SK-N-SH treated with all-trans-retinoic acid at 6 μM for 48 hours (cell line): ENCODE data around the gene AOPEP.

Source experiments
- ATAC-seq: fragments of 200-7000 bp; cut with Tn5 transposase; 3 replicates; pipeline ENCODE4 v1.9.1; 2020; ENCODE audit warnings: mild to moderate bottlenecking, moderate library complexity
- ARNTL ChIP-seq: fragments of 450-650 bp; formaldehyde crosslinking; IDR thresholded peaks from 2 replicates; pipeline ENCODE4 v1.5.0; 2020; ENCODE audit warnings: low read depth, mild to moderate bottlenecking, moderate library complexity, borderline replicate concordance
- BACH2 ChIP-seq: fragments of 250-450 bp; sonication (Bioruptor Pico); IDR thresholded peaks from 2 replicates; pipeline ENCODE4 v1.9.0; 2021; ENCODE audit warnings: mild to moderate bottlenecking, borderline replicate concordance
- CREB5 ChIP-seq: fragments of 250-450 bp; sonication (Bioruptor Pico); IDR thresholded peaks from 2 replicates; pipeline ENCODE4 v1.5.1; 2020; ENCODE audit warnings: low read depth, mild to moderate bottlenecking, moderate library complexity
- CSDC2 ChIP-seq: fragments of 250-450 bp; sonication (Bioruptor Pico); IDR thresholded peaks from 2 replicates; pipeline ENCODE4 v1.5.0; 2020; ENCODE audit warnings: mild to moderate bottlenecking, moderate library complexity
- CSRNP3 ChIP-seq: fragments of 250-450 bp; sonication (Bioruptor Pico); IDR thresholded peaks from 2 replicates; pipeline ENCODE4 v1.5.1; 2021; ENCODE audit warnings: mild to moderate bottlenecking, moderate library complexity
- ESRRG ChIP-seq: fragments of 250-450 bp; sonication (Bioruptor Pico); IDR thresholded peaks from 2 replicates; pipeline ENCODE4 v1.6.1; 2021; ENCODE audit warnings: mild to moderate bottlenecking
- GLIS3 ChIP-seq: fragments of 250-450 bp; sonication (Bioruptor Pico); IDR thresholded peaks from 2 replicates; pipeline ENCODE4 v1.5.0; 2020; ENCODE audit warnings: mild to moderate bottlenecking, moderate library complexity
- OSR1 ChIP-seq: fragments of 250-450 bp; sonication (Bioruptor Pico); IDR thresholded peaks from 2 replicates; pipeline ENCODE4 v1.8.0; 2022; ENCODE audit warnings: moderate library complexity, mild to moderate bottlenecking, inconsistent platforms
- POU6F1 ChIP-seq: fragments of 250-450 bp; sonication (Bioruptor Pico); IDR thresholded peaks from 2 replicates; pipeline ENCODE4 v1.8.0; 2021; ENCODE audit warnings: low read depth, mild to moderate bottlenecking, moderate library complexity, borderline replicate concordance
- PPARA ChIP-seq: fragments of 250-450 bp; sonication (Bioruptor Pico); IDR thresholded peaks from 2 replicates; pipeline ENCODE4 v1.5.0; 2020; ENCODE audit warnings: mild to moderate bottlenecking, borderline replicate concordance
- RARB ChIP-seq: fragments of 250-450 bp; sonication (Bioruptor Pico); IDR thresholded peaks from 2 replicates; pipeline ENCODE4 v1.8.0; 2021; ENCODE audit warnings: mild to moderate bottlenecking, moderate library complexity
- TCF4 ChIP-seq: fragments of 250-450 bp; sonication (Bioruptor Pico); IDR thresholded peaks from 2 replicates; pipeline ENCODE4 v1.8.0; 2021; ENCODE audit warnings: mild to moderate bottlenecking, moderate library complexity, borderline replicate concordance
- TOX ChIP-seq: fragments of 250-450 bp; sonication (Bioruptor Pico); IDR thresholded peaks from 2 replicates; pipeline ENCODE4 v1.8.0; 2021; ENCODE audit warnings: mild to moderate bottlenecking, moderate library complexity, borderline replicate concordance
- TSHZ2 ChIP-seq: fragments of 250-450 bp; sonication (Bioruptor Pico); IDR thresholded peaks from 2 replicates; pipeline ENCODE4 v1.5.0; 2020; ENCODE audit warnings: mild to moderate bottlenecking, moderate library complexity
- ZC3H10 ChIP-seq: fragments of 250-450 bp; sonication (Bioruptor Pico); IDR thresholded peaks from 2 replicates; pipeline ENCODE4 v1.5.1; 2021; ENCODE audit warnings: mild to moderate bottlenecking, moderate library complexity
- ZFP3 ChIP-seq: fragments of 250-450 bp; sonication (Bioruptor Pico); IDR thresholded peaks from 2 replicates; pipeline ENCODE4 v1.5.0; 2020; ENCODE audit warnings: mild to moderate bottlenecking, moderate library complexity
- ZFP30 ChIP-seq: fragments of 450-650 bp; formaldehyde crosslinking; IDR thresholded peaks from 2 replicates; pipeline ENCODE4 v1.5.0; 2022; ENCODE audit warnings: mild to moderate bottlenecking, moderate library complexity
- ZNF565 ChIP-seq: fragments of 450-650 bp; formaldehyde crosslinking; conservative IDR thresholded peaks from 2 replicates; pipeline ENCODE4 v1.5.0; 2020; ENCODE audit warnings: low read depth, mild to moderate bottlenecking, moderate library complexity
- ZNF70 ChIP-seq: fragments of 450-650 bp; formaldehyde crosslinking; IDR thresholded peaks from 2 replicates; pipeline ENCODE4 v1.5.0; 2020; ENCODE audit warnings: mild to moderate bottlenecking, moderate library complexity
- ZNF8 ChIP-seq: fragments of 450-650 bp; formaldehyde crosslinking; IDR thresholded peaks from 2 replicates; pipeline ENCODE4 v1.5.0; 2020; ENCODE audit warnings: mild to moderate bottlenecking, moderate library complexity

AOPEP gene

GRCh38 chr9:94905606-94906005 is 179.1 kb downstream of the AOPEP start:
- TF ChIP-seq CSRNP3 (CRISPR knock-in tag) (no peak), TSHZ2 (CRISPR knock-in tag) (no peak), ZFP30 (no peak), ARNTL (CRISPR knock-in tag) (no peak), PPARA (CRISPR knock-in tag) (no peak)
- no peak for ATAC-seq

- TF ChIP-seq ESRRG (CRISPR knock-in tag), result no peak
- TF ChIP-seq POU6F1, result no peak
- no peak for TF ChIP-seq CREB5
- no peak for TF ChIP-seq ZNF70 (CRISPR knock-in tag)
- TF ChIP-seq ZNF565 (CRISPR knock-in tag), result no peak
- no peak for TF ChIP-seq ZFP3
- TF ChIP-seq ZC3H10 (CRISPR knock-in tag), result no peak
- no peak for TF ChIP-seq ZFP30
- TF ChIP-seq TOX, result no peak
- TF ChIP-seq RARB (CRISPR knock-in tag), result no peak
- no peak for TF ChIP-seq PPARA (CRISPR knock-in tag)
- TF ChIP-seq TCF4 (CRISPR knock-in tag), result no peak
- no peak for TF ChIP-seq ZNF8
- ATAC-seq, result no peak
These were observed 179.7 kb downstream of the AOPEP start for GRCh38 chr9:94906181-94906580.

GRCh38 chr9:94906713-94907112 is 180.2 kb downstream of the AOPEP start:
- TF ChIP-seq ZNF70 (CRISPR knock-in tag) (no peak), ZFP30 (no peak), ZC3H10 (CRISPR knock-in tag) (no peak), OSR1 (CRISPR knock-in tag) (no peak), BACH2 (CRISPR knock-in tag) (no peak), TOX (no peak), RARB (CRISPR knock-in tag) (no peak), ARNTL (CRISPR knock-in tag) (no peak), CREB5 (no peak)
- ATAC-seq, result no peak

- ATAC-seq, result no peak
- TF ChIP-seq POU6F1 (no peak), ZFP30 (no peak), OSR1 (CRISPR knock-in tag) (no peak), TSHZ2 (CRISPR knock-in tag) (no peak), TCF4 (CRISPR knock-in tag) (no peak), ZNF8 (no peak), GLIS3 (no peak), CSDC2 (CRISPR knock-in tag) (no peak), TOX (no peak), ARNTL (CRISPR knock-in tag) (no peak), BACH2 (CRISPR knock-in tag) (no peak), CREB5 (no peak)
These were observed 180.9 kb downstream of the AOPEP start for GRCh38 chr9:94907264-94907936.
